Stimulated activated CD8-positive, alpha-beta memory T cell treated with anti-CD3 and anti-CD28 coated beads, Interleukin-15, amount 100 ng/mL, for 24 hours (primary cell): ENCODE results near the gene ENPEP.
"Not testable (repeated sequence)": the region's sequence is repeated elsewhere in the genome, so short reads cannot be mapped to it uniquely, and the experiment has no call there.

Experiments used
- DNase-seq: peaks from one replicate; pipeline ENCODE4 v3.0.0-alpha.2; 2020; ENCODE audit warnings: low read depth

ENPEP gene

DNA sequence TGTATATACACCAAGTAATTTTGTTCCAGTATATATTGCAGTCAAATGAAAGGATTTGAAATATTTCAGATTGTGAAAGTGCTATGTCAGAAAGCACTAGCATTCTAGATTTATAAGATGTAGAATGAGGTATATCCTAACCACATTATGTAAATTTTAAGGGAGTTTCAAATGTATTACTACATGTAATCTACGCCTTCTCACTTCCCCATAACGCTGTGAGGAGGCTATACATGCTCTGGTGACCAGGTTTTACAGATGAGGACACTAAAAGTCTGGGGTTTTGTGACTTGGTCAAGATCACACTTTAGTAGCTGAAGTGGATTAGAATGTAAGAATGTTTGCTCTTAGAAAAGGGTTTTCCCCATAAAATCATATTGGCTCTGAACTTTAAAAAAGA lies 8.1 kb downstream of the ENPEP start:
- no peak for DNase-seq

- DNase-seq, result no peak
Measured at GRCh38 chr4:110484767-110485166, 8.8 kb downstream of the ENPEP start.

DNA sequence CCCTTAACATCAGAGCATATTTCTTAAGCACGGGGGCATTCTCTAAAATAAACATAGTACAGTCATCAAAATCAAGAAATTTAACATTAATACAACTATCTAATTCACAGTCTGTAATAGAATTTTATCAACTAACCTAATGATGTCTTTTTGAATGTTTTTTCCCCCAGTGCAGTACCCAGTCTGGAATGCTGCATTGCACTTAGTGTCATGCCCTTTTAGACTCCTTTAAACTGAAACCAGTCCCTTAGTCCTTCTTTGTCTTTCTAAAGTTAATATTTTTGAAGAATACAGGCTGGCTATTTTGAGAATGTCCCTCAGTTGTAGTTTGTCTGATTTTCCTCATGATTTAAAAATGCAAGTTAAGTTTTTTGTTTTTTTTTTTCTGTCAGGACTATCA lies 9.5 kb downstream of the ENPEP start:
- no peak for DNase-seq

GRCh38 chr4:110486256-110486655 lies 10.3 kb downstream of the ENPEP start:
- no peak for DNase-seq

DNA sequence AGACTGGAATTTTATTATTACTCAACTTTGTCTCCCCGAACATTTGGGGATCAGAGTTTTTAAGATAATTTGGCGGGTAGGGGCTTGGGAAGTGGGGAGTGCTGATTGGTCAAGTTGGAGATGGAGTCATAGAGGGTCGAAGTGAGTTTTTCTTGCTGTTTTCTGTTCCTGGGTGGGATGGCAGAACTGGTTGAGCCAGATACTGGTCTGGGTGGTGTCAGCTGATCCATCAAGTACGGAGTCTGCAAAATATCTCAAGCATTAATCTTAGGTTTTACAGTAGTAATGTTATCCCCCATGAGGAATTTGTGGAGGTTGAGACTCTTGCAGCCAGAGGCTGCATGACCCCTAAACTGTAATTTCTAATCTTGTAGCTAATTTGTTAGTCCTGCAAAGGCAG lies 10.9 kb downstream of the ENPEP start:
- DNase-seq, result not testable (repeated sequence)

- DNase-seq, result no peak
Measured at GRCh38 chr4:110487873-110488272, 11.9 kb downstream of the ENPEP start.

DNA sequence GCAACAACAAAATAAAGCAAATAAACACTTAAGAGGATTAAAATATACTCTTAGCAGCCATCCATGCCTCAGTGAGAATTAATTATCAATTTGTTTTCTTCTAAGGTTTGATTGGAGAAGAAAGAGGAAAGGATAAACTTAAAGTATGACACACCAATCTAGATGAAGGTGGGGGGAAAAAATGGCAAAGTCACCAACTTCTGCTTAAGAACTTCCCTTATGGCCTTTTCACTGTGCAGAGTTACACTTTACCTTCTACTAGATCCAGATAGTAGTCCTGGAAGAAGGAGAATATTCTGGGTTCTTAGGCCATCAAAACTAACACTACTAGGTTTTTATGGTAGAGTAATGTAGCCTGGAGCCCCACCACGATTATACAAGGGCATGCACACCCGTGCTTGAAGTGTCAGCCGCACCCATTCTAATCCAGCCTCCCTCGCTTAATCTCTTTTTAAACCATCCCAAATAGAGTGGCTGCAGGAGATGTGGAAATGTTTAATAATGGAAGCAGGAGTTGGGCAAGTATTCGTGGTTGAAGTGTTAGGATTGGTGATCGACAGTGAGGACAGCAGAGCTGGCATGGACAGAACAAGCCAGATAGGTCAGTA lies 14.1 kb downstream of the ENPEP start:
- DNase-seq, result no peak

DNA sequence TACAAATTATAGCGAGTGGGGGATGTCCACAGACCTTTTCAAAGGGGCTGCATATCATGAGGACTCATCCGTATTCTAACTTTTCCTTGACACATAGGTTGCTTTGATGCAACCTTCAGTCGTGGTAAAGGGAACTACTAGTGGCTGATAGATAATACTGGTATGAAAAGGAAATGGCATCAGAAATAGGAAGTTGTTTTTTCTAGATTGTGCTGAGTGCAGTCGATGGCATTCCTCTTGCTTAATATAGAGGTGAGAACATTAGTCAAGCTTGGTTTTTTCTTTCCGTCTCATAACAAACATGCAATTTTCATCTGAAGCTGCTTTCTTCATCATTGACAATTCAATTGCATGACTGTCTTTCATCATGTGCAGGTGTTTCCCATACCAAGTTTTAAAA lies 16.6 kb downstream of the ENPEP start:
- no peak for DNase-seq

DNA sequence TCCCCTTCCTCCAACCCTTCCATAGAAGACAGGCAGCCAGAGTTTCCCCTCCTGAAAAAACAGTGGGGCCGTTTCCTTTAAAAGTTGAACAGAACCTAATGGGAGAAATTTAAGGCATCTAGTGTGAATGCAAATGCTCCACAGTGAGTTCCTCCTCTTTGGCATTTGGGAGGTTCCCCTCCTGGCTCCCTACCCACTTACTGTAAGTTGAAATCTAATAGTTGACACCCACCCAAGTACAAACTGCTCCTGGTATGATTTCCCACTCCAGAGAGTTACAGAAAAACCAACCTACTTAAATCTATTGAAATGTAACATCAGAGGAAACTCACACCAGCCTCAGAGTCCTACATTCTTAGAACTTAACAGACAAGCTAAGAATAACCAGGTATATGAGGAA lies 17.6 kb downstream of the ENPEP start:
- no peak for DNase-seq

- DNase-seq, result no peak
Measured at GRCh38 chr4:110498420-110498819, 22.5 kb downstream of the ENPEP start.

DNA sequence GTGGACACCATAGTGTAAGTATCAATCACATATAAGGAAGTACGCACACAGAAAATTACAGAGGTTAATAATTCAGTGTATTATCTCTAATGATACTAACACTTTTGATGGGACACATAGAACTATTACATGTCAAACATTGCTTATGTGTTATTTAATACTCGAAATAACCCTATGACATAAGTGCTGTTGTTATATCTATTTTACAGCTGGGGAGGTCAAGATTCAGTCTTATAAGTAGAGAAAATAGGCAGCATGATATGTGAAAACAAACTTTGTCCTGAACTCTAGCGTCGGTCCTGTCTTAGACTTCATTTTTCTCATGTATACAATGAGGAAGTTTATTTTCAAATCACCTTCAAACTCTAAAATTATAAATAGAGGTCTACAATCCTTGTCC lies 23.2 kb downstream of the ENPEP start:
- DNase-seq, result no peak

- DNase-seq, result no peak
Measured at GRCh38 chr4:110501826-110502225, 25.9 kb downstream of the ENPEP start.

GRCh38 chr4:110503270-110504083 lies 27.5 kb downstream of the ENPEP start:
- DNase-seq, result no peak

DNA sequence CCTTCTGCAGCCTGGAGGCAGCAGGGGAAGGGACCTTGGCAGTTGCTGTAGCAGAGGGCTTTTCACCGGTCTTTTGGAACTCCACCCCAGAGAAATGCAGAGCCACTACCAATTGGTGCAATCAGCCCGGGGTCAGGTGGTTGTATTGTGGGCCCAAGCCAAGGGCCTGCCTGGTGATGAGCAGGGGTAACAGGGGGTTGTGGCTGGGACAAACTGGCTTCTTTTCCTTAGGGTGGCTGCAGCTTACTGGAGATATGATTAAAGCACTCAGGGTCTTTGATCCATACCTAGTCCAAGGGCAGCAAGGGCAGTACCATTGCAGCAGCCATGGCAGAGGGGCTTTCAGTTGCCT lies 28.1 kb downstream of the ENPEP start:
- no peak for DNase-seq

DNA sequence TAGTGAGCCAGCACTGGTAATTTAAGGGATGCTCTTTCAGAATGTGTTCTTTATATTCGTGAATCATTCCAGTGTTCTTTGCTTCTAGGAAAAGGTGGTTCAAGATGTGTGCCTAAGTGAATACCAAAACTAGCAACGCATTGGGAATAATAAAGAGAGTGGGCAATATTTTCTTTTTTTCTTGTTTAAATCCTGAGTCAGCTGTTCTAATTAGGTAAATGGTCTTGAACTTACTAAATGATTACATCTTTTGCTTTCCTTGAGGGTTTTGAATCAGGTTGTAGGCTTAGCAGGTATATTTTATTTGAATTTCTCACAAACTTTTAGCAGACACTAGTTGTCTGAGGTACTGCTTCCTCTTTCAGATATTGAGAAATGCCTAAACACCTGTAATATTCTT lies 29.5 kb downstream of the ENPEP start:
- no peak for DNase-seq

DNA sequence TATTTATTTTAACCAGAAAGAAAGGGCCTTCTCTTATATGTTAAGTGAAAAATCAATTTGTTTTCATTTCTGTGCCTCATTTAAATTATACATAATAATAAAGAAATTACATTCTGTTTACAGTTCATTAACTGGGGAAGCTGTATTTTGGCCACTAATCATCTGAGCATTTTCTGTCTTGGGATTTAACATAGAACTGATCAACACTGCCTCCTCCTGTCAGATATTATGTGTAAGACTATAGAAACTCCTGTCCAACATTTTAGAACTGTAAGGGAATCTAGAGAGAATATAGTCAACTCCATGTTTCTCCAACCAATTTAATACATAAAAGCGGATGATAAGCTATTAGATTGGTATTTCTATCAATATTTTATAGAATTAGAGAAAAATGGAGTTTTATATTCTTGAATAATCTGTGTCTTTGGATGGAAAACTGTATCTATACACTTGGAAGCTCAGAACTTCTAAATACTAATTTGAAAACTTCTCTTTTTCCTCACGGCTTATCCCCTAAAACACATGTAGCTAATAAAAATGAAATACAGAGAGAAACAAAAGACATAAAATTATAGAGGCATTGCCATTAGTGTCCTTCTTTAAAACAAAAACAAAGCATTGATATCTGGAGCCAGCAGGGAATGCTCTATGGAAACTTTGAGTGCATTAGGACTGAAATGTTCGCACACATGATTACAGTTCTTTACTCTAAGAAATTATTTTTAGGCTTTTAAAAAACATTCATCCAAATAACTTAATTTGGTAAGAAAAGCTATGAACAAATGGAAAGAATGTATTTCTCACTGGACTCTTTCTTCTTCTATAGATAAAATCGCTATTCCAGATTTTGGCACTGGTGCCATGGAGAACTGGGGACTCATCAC lies 33.1 kb downstream of the ENPEP start:
- DNase-seq, result no peak

DNA sequence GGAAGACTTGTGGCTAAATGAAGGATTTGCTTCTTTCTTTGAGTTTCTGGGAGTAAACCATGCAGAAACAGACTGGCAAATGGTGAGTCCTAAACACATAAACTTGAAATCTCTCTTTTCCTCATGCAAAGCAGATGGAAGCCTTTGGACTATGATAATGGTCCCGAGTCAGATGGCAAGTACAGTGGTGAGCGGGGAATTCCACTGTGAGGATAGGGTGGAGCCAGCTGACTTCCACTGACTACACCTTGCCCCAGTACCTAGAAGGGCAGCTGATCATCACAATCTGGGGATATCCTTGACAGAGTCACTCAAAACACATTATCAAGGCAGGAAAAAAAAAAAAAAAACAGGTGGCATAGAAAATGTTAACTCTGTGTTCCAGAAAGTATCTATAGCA lies 34.3 kb downstream of the ENPEP start:
- no peak for DNase-seq

DNA sequence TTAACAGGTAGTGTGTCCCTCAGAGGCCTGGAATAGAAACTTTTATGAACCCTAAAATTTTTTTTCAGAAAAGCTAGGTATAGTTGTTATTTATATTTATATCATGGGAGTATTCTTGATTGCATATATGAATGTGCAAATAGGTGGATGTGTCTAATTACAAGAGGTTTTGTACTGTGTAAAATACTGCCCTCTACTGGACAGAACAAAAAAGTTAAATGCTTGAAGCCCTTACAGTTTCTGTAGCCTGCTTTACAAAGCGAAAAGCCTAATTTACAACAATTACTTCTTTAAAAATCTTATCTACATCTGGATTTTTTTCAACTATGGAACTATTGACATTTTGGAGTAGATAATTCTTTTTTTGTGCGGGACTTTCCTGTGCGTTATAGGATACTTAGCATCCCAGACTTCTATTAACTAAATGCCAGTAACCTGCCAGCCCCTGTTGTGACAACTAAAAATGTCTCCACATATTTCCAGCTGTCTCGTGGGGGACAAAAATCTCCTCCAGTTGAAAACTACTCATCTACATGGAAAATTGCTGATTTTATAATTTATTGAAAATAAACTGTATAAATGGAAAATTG lies 35.1 kb downstream of the ENPEP start:
- DNase-seq, result no peak

DNA sequence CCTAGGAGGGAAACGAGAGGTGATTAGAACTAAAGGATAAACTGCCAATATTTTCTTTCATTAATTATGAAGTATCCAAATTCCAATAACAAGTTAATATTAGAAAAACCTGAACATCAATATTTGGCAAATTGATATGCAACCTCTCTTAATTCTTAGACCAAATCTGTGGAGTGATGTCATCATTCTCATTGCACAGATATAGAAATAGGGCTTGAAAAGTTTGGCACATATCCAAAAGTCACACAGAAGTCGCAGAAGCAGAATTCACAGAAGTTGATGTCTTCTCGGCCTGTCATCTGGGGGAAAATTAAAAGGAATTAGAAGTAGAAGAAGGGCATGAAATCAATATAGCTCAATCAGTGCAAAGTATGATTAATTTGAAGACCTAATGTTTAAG lies 36.9 kb downstream of the ENPEP start:
- no peak for DNase-seq

- DNase-seq, result no peak
Measured at GRCh38 chr4:110514889-110515479, 39.0 kb downstream of the ENPEP start.

GRCh38 chr4:110515676-110516075 lies 39.7 kb downstream of the ENPEP start:
- DNase-seq, result no peak
